ENCODE measurements around the gene ACSL1.

ACSL1 gene, protein sequence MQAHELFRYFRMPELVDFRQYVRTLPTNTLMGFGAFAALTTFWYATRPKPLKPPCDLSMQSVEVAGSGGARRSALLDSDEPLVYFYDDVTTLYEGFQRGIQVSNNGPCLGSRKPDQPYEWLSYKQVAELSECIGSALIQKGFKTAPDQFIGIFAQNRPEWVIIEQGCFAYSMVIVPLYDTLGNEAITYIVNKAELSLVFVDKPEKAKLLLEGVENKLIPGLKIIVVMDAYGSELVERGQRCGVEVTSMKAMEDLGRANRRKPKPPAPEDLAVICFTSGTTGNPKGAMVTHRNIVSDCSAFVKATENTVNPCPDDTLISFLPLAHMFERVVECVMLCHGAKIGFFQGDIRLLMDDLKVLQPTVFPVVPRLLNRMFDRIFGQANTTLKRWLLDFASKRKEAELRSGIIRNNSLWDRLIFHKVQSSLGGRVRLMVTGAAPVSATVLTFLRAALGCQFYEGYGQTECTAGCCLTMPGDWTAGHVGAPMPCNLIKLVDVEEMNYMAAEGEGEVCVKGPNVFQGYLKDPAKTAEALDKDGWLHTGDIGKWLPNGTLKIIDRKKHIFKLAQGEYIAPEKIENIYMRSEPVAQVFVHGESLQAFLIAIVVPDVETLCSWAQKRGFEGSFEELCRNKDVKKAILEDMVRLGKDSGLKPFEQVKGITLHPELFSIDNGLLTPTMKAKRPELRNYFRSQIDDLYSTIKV

DNA sequence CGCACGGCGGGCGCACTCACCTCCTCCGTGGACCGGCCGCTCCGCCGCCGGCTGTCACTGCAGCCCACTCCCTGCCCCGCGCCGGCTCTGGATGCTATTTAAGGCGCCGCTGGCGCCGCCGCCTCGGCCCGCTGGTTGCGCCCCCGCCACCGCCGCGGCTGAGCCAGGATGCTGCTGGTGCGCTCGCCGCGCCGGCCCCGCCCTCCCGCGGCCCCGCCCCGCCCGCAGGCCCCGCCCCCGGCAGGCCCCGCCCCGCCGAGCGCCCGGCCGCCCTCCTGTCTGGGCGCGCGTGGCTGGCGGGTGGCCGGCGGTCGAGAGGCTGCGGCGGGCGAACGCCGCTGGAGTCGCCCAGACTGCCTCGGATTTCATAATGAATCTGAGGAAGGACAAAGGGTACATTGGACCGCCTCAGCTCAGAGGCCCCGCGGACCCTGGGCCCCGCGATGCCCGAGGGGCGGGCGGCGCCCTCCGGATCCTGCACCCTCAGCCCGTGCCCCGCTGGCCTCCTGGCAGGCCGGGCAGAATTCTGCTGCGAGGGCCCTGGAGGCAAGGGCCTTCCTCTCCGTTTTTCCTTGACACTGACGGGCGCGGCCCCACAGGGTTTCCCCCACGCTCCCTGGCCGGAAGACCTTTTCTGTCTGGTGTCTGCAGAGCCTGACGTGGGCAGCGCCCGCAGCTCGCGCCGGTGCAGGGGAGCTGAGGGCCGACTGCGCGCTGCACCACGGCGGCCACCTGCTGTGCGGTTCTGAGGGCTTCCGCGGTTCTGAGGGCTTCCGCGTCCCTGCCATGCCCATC, at the start of gene ACSL1:
TSS of gene ACSL1 (minus strand) at position 73 of the 795 bp plus-strand sequence. CDS start 22,454 bp downstream, outside the sequence.
- peak; percentile 31 for DNase-seq

GRCh38 chr4:184873054-184873453, 47.3 kb upstream of the ACSL1 start:
- no peak for DNase-seq

GRCh38 chr4:184870718-184871117, 45.0 kb upstream of the ACSL1 start:
- DNase-seq: no peak

- no peak for DNase-seq
Observed at GRCh38 chr4:184868623-184869022, 42.9 kb upstream of the ACSL1 start.

GRCh38 chr4:184863916-184864315, 38.1 kb upstream of the ACSL1 start:
- no peak for DNase-seq

DNA sequence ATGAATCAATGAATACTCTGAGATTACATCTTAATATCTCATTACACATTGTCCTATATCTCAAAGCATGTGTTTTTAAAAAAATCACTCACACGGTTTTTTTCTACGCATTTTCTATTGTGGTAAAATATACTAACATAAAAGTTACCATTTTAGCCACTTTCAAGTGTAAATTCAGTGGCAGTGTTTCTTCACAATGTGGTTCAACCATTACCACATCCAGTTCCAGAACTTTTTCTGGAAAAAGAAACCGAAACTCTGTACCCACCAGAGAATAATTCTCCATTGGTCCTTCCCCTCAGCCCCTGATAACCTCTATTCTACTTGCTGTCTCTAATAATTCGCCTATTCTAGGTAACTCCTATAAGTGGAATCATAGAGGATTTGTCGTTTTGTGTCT, 35.3 kb upstream of the ACSL1 start:
- no peak for DNase-seq

DNA sequence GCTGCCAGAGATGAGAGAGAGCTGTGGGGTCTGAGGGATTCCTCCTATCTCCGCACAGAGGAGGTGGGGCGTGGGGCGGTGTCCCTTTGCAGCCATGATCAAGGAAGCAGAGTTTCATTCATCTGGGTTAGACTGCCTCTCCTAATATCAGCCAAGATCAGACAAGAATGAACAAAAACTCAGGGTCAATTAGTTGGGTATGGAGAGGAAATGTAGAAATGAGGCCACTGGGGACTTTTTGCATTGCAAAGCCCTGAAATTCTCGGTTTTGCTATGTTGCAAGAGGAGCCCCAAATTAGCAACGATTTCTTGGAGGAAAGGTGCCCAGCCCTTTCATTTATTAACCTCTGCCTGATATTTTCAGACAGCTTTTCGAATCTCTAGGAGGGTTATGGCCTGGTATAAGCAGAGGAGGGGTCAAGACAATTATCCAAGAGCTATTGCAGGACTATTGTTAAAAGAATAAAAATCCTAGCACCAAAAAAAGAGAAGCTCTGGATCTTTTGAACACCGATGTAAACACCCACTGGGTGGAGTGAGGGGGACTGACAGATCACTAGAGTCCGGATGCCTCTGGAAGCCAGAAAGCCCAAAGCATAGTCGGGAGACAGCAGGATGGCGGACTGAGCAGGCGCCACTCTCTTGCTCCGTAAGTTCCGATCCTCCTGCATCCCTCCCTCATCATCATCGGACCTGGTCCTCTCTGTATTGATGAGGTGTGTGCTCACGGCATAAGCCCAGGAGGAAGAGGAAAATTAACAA, 34.4 kb upstream of the ACSL1 start:
- no peak for DNase-seq

- no peak for DNase-seq
Observed at GRCh38 chr4:184857441-184858121, 31.8 kb upstream of the ACSL1 start.

DNA sequence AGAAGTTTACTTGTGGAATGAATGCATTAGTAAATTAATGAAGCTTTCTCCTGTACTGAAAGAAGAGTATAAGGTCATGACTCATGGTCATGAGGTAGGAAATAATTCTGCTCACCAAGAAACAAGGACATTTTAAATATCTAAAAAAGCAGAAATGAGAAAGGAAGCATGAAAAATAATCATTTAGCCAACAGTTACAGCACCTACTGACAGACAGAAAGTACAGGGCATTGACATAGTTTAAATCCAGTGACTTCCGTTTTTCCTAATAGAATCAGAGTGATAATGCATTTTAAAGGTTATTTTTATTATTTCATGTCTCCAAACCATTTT, 30.5 kb upstream of the ACSL1 start:
- DNase-seq: no peak

DNA sequence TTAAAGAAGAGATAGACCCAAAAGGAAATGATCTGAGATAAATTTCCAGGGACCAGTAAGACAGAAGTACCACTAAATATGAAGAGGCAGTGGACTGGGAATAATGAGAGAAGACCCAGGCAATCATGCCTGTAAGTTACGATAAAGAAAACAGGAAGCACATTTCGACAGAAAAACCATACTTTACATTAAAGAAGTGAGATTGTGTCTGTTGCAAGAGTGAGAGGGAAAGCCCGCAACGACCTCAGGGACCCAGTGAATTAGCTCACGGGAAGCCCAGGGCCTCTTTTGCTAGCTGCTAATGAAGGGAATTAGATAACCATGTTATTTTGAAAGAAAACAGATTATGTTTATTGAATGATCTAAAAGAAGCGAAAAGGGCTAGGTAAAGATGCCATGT, 28.9 kb upstream of the ACSL1 start:
- no peak for DNase-seq

DNA sequence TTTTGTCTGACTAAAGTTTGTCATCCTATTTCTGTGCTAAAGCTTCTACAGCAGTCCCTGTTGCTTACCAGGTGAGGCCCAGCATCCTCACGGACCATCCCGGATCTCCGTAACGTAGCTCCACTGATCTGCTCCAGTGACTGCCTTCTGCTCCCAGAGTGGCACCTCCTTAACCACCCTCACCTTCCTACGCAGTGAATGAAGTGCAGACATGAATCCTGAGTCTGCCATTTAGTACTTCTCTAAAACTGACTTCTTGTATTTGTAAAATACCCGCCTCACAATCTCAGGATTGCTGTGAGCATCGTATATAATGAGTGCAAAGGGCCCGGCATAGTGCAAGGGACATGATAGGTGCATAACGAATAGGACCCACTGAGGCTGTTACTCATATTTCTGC, 27.7 kb upstream of the ACSL1 start:
- no peak for DNase-seq

DNA sequence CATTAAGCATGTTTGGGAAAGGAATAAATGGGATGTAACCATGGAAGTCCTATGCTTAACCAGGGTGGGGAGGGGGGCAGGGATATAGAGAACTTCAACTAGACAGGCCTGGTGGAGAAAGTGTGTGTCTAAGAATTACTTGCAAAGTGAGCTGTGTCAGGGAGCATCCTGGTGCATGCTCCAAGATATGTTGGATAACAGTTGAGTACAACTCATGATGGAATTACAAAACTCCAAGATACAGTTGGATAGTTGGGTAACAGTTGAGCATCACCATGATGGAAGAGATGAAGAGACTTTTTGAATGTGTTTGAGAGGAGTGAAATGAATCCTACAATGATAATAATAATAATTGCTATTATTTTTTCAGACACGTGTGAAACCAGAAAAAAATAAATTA, 26.1 kb upstream of the ACSL1 start:
- DNase-seq: no peak

DNA sequence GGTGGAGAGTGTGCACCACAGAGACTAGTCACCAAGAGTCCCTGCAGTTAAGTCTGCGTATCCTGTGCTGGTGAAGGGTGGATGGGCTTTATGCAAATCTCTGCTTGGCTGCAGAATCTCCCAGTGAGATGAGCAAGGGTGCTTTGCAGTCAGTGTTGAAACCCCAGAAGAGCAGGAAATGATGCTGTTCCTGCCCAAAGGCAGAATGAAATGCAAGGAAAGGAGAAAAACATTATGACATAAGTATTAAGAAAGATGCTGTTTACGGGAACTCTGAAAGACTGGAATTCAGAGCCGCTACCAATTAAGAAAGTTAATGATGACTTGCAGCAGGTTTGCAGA, 25.4 kb upstream of the ACSL1 start:
- DNase-seq: no peak

- DNase-seq: no peak
Observed at GRCh38 chr4:184850431-184851199, 24.8 kb upstream of the ACSL1 start.

- no peak for DNase-seq
Observed at GRCh38 chr4:184850018-184850417, 24.2 kb upstream of the ACSL1 start.

DNA sequence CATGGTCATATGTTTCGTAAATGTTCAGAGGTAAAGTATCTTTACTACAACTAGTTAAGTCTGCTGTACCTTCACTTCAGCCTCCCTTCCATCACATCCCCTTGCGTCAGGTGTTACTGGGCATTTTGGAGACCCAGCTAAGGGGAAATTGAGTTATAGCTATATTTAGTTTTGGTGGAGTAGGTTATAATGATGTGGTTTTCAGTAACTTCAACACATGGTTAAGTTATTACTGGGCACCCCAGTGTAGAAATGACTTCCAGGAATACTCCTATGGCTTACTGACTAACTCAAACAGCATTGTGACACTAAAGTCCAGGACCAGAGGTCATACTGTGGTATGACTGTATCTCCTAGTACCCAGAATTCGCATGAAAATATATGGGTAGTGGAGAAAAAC, 23.4 kb upstream of the ACSL1 start:
- DNase-seq: no peak

DNA sequence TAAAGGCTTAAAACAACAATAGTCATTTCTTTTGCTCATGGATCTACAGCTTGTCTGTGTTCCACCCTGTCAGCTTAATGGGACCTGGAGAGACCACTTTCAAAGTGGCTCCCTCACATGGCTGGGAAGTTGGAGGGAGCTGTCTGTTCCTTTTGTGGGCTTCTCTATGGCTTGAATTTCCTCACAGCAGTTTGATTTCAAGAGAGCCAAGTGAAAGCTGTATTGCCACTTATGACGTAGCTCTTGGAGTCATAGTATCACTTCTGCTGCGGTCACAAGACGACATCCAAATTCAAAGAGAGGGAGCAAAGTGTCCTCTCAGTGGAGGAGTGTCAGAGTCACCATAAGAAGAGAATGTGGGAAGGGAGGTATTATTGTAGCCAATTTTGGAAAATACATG, 22.7 kb upstream of the ACSL1 start:
- DNase-seq: no peak

GRCh38 chr4:184846531-184846930, 20.8 kb upstream of the ACSL1 start:
- no peak for DNase-seq

- no peak for DNase-seq
Observed at GRCh38 chr4:184845367-184846021, 19.7 kb upstream of the ACSL1 start.

DNA sequence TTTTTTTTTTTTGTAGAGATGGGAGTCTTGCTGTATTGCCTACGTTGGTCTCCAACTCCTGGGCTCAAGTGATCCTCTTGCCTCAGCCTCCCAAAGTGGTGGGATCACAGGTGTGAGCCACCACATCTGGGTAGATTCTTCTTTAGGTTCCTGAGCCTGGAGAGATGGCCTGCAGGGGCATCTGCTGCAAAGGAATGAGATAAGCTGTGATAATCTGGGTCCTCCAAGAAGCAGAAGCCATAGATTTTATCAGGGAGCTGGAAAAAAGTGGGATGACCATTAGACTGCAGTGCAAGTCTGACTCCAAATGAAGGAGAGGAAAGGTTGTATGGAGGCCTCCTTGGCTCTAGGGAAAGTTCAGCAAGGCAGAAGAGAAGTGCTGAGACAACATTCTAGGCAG, 19.0 kb upstream of the ACSL1 start:
- DNase-seq: no peak

DNA sequence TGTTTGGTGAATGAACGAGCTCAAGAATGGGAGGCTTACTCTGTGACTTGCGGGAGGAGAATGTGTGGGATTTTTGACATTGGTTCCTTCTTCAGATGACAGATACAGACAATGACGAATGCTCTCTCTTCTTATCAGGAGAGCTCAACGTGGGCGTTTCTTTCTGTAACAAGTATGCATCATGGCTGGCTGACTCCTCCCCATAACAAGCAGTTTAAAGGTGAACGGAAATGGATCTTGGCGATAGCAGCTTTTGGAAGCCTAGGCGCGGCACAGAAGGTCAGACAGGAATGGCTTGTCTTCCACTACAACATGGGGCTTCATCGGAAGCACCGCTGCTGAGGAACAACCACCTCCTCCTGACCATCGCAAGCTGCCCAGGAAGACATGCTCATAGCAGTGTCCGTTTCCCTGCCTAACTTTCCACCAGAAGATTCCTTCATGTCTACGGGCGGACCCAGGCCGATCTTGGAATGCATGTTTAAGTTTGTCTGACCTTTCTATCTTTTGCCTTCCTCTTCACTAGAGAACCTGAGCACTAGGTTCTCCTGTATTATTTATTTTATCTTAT, 18.3 kb upstream of the ACSL1 start:
- DNase-seq: no peak
